Measurements from ENCODE around the gene REL. TPM values are rescaled to one million over a fixed set of nuclear protein-coding genes. Genes with fewer than 3 reads are reported as not detected.
A peak's percentile ranks its signal among the peaks of the same experiment; 100 is the strongest.
"Not testable (repeated sequence)": the region's sequence is repeated elsewhere in the genome, so short reads cannot be mapped to it uniquely, and the experiment has no call there.

Gene REL
- total RNA-seq, 1 donor from 2014 or later = 123 TPM

DNA sequence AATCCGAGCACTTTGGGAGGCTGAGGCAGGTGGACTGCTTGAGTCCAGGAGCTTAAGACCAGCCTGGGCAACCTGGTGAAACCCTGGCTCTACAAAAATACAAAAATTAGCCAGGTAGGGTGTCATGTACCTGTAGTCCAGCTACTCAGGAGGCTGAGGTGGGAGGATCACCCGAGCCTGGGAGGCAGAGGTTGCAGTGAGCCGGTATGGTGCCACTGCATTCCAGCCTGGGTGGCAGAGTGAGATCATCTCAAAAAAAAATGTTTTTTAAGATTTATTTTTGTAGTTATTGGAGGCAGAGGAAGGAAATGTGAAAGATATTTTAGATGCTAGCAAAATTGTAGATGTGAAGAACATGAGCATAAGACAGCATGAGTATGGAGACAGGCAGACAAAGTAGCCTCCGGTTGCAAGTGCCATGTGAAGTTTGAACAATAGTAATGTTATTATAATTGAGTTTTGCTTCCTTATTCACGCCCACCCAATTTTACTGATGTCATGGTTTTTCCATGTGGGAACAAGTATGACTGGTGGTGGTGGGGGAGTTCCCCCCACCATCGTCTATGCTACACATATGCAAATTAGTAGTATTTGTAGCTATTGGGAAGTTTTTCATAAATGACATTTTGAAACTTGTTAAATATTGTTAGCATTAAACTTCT is 18.0 kb downstream of the REL start:
- Mint-ChIP-seq H3K4me3 (ENCODE audit: low read depth) (peak overlapping the region; percentile 54), H3K27me3 (ENCODE audit: low read depth) (no peaks in the 10 kb centered on the region), H3K27ac (peak overlapping the region; percentile 94), H3K9me3 (no peaks in the 10 kb centered on the region), H3K4me1 (ENCODE audit: low read depth) (peaks cover 38% of the 10 kb centered on the region), H3K36me3 (ENCODE audit: low read depth) (peaks cover 80% of the 10 kb centered on the region)
- intact Hi-C loops (cut with micrococcal nuclease) = loop anchor here (1.0 to 5.0 kb wide), 6 partner anchors 8 to 105 kb away; no protein-coding TSS in a partner anchor
- no peak for DNase-seq (ENCODE audit: low spot score)

- Mint-ChIP-seq H3K4me3 (ENCODE audit: low read depth) (peak overlapping the region; percentile 54), H3K4me1 (ENCODE audit: low read depth) (peaks cover 36% of the 10 kb centered on the region), H3K27ac (peak overlapping the region; percentile 94), H3K27me3 (ENCODE audit: low read depth) (no peaks in the 10 kb centered on the region), H3K36me3 (ENCODE audit: low read depth) (peaks cover 79% of the 10 kb centered on the region), H3K9me3 (no peaks in the 10 kb centered on the region)
- intact Hi-C loops (cut with micrococcal nuclease) = loop anchor here (1.0 to 5.0 kb wide), 6 partner anchors 9 to 106 kb away; no protein-coding TSS in a partner anchor
- no peak for DNase-seq (ENCODE audit: low spot score)
These were observed 18.5 kb downstream of the REL start for GRCh38 chr2:60899892-60900249.

DNA sequence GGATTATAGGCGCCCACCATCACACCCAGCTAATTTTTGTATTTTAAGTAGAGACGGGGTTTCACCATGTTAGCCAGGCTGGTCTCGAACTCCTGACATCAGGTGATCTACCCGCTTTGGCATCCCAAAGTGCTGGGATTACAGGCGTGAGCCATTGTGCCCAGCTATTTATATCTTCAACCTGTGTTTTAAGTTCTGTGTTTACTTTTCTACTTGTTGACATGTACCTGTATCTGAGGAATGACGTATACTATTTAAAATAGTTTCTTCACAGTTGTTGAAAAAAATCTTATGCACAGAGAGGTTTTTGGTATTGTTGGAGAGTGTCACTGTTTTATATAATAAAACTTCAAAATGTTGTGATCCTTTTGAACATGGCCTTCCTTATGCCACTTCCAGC is 19.9 kb downstream of the REL start:
- Mint-ChIP-seq H3K4me1 (ENCODE audit: low read depth) (peaks cover 43% of the 10 kb centered on the region), H3K27ac (peak overlapping the region; percentile 28)

DNA sequence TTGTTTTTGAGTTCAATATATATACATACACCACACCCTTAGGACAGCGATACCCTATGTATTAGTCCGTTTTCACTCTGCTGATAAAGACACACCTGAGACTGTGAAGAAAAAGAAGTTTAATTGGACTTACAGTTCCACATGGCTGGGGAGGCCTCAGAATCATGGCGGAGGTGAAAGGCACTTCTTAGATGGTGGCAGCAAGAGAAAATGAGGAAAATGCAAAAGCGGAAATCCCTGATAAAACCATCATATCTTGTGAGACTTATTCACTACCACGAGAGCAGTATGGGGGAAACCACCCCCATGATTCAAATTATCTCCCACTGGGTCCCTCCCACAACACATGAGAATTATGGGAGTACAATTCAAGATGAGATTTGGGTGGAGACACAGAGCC is 24.5 kb downstream of the REL start:
- H3K4me3 Mint-ChIP-seq (ENCODE audit: low read depth); H3K27me3 Mint-ChIP-seq (ENCODE audit: low read depth); DNase-seq (ENCODE audit: low spot score); intact Hi-C loops (cut with micrococcal nuclease); H3K9me3 Mint-ChIP-seq: not testable (repeated sequence)
- peaks cover 76% of the 10 kb centered on the region for H3K36me3 Mint-ChIP-seq (ENCODE audit: low read depth)
- H3K4me1 Mint-ChIP-seq (ENCODE audit: low read depth) = peaks cover 16% of the 10 kb centered on the region
- peak overlapping the region; percentile 30 for H3K27ac Mint-ChIP-seq

More for the DNA sequence above, 19.9 kb downstream of the REL start:
- intact Hi-C loops (cut with micrococcal nuclease); DNase-seq (ENCODE audit: low spot score); H3K9me3 Mint-ChIP-seq; H3K4me3 Mint-ChIP-seq (ENCODE audit: low read depth); H3K27me3 Mint-ChIP-seq (ENCODE audit: low read depth): not testable (repeated sequence)
- peaks cover 86% of the 10 kb centered on the region for H3K36me3 Mint-ChIP-seq (ENCODE audit: low read depth)

GRCh38 chr2:60906395-60906794 is 25.0 kb downstream of the REL start:
- H3K36me3 Mint-ChIP-seq (ENCODE audit: low read depth) = peaks cover 75% of the 10 kb centered on the region
- intact Hi-C loops (cut with micrococcal nuclease) = no loop called here
- H3K27ac Mint-ChIP-seq = peak overlapping the region; percentile 30

GRCh38 chr2:60907329-60907728 is 26.0 kb downstream of the REL start:
- H3K36me3 Mint-ChIP-seq (ENCODE audit: low read depth) = peaks cover 69% of the 10 kb centered on the region
- H3K27ac Mint-ChIP-seq = no peak overlapping the region
- H3K4me3 Mint-ChIP-seq (ENCODE audit: low read depth) = no peak overlapping the region
- no peaks in the 10 kb centered on the region for H3K9me3 Mint-ChIP-seq
- intact Hi-C loops (cut with micrococcal nuclease) = no loop called here
- DNase-seq (ENCODE audit: low spot score) = no peak
- H3K4me1 Mint-ChIP-seq (ENCODE audit: low read depth) = peaks cover 13% of the 10 kb centered on the region
- no peaks in the 10 kb centered on the region for H3K27me3 Mint-ChIP-seq (ENCODE audit: low read depth)

More at GRCh38 chr2:60906395-60906794, 25.0 kb downstream of the REL start:
- Mint-ChIP-seq H3K9me3 (no peaks in the 10 kb centered on the region), H3K4me1 (ENCODE audit: low read depth) (peaks cover 13% of the 10 kb centered on the region), H3K4me3 (ENCODE audit: low read depth) (no peak overlapping the region), H3K27me3 (ENCODE audit: low read depth) (no peaks in the 10 kb centered on the region)
- DNase-seq (ENCODE audit: low spot score) = no peak

DNA sequence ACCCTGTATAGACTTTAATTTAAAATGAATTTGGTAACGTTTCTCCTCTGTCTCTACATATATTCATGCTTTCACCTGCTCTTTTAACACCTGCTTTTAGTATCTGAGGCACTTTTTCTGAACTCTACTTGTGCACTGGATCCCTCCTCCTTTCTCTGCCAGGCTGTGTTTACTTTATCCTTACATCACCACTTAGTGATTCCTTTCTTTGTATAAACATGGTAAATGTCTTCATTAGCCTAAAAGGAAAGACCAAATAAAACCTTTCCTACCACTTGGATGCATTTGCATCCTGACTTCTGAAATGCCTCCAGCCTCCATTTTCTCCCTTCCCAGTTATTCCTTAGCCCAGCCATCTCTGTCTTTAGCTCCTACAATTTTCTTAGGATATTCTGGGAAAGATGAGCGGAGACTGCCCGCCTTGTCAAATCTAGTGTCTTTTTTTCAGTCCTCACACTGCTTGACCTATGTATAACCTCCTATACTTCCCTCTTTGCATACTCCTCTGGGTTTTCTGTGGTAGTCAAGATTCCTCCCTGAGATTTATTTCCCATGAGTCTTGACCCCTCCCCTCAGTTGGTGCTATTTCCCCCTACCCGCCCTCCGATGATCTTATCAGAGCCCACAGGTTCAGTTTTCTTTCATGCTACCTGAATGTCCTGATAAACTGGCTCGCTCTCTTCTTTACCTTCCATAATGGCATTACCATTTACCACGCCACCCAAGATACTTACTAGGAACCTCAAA is 44.8 kb downstream of the REL start:
- peaks cover 68% of the 10 kb centered on the region for H3K36me3 Mint-ChIP-seq (ENCODE audit: low read depth)
- no peak overlapping the region for H3K4me3 Mint-ChIP-seq (ENCODE audit: low read depth)
- intact Hi-C loops (cut with micrococcal nuclease) = no loop called here
- no peak for DNase-seq (ENCODE audit: low spot score)
- H3K27me3 Mint-ChIP-seq (ENCODE audit: low read depth) = no peaks in the 10 kb centered on the region
- no peaks in the 10 kb centered on the region for H3K9me3 Mint-ChIP-seq
- H3K27ac Mint-ChIP-seq = peak overlapping the region; percentile 29
- peaks cover 14% of the 10 kb centered on the region for H3K4me1 Mint-ChIP-seq (ENCODE audit: low read depth)

DNA sequence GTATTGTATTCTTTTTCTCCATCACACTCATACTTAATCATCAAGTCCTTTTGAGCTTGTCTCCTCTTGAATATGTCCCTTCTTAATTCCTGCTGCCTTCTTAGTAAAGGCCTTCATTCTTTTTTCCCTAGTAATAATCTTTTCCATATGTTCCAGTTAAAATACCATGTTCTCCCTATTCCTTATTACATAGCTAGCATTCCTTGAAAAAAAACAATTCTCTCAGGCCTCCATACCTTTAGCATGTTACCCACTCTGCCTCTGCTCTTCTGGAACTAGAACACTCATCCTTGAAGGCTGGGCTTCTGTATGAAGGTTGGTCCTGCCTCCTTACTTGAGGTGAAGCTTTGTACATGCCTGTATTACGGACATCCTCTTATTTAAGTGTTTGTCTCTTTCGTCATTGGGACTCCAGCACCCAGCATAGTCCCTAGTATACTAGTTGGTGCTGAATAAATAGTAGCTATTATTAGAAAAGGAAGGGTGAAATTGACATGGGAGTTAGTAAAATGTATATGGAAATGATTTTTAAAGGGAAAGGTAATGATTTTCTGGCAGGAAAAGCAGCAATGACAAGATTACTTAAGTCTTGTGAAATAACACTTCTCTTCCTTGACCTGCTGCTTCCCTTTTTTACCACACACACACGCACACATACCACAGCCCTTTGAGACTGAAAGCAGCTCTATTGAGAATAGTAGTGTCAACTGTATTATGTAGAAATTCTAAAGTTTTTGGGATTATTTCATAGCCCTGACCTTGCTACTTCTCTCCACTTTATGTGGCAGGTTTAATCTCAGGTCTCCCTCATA is 45.6 kb downstream of the REL start:
- H3K4me1 Mint-ChIP-seq (ENCODE audit: low read depth) = peaks cover 14% of the 10 kb centered on the region
- DNase-seq (ENCODE audit: low spot score) = no peak
- peaks cover 69% of the 10 kb centered on the region for H3K36me3 Mint-ChIP-seq (ENCODE audit: low read depth)
- H3K27ac Mint-ChIP-seq = peak overlapping the region; percentile 29
- H3K4me3 Mint-ChIP-seq (ENCODE audit: low read depth) = no peak overlapping the region
- no peaks in the 10 kb centered on the region for H3K27me3 Mint-ChIP-seq (ENCODE audit: low read depth)
- intact Hi-C loops (cut with micrococcal nuclease) = no loop called here
- no peaks in the 10 kb centered on the region for H3K9me3 Mint-ChIP-seq

DNA sequence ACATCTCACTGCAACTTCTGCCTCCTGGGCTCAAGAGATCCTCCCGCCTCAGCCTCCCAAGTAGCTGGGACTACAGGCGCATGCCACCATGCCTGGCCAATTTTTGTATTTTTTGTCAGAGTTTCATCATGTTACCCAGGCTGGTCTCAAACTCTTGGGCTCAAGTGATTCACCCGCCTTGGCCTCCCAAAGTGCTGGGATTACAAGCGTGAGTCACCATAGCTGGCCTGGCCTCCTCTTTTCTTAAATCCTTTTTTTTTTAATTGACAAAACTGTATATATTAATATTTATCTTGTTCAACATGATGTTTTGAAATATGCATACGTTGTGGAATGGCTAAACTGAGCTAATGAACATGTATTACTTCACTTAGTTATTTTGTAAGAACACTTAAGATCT is 50.7 kb downstream of the REL start:
- H3K27me3 Mint-ChIP-seq (ENCODE audit: low read depth); intact Hi-C loops (cut with micrococcal nuclease); DNase-seq (ENCODE audit: low spot score); H3K4me3 Mint-ChIP-seq (ENCODE audit: low read depth); H3K27ac Mint-ChIP-seq; H3K9me3 Mint-ChIP-seq: not testable (repeated sequence)
- Mint-ChIP-seq H3K36me3 (ENCODE audit: low read depth) (peaks cover 70% of the 10 kb centered on the region), H3K4me1 (ENCODE audit: low read depth) (peaks cover 10% of the 10 kb centered on the region)

GRCh38 chr2:60932954-60933353 is 51.6 kb downstream of the REL start:
- Mint-ChIP-seq H3K4me1 (ENCODE audit: low read depth) (peaks cover 13% of the 10 kb centered on the region), H3K4me3 (ENCODE audit: low read depth) (no peak overlapping the region), H3K36me3 (ENCODE audit: low read depth) (peaks cover 70% of the 10 kb centered on the region), H3K27ac (no peak overlapping the region), H3K27me3 (ENCODE audit: low read depth) (no peaks in the 10 kb centered on the region), H3K9me3 (no peaks in the 10 kb centered on the region)
- intact Hi-C loops (cut with micrococcal nuclease) = no loop called here
- DNase-seq (ENCODE audit: low spot score) = no peak

DNA sequence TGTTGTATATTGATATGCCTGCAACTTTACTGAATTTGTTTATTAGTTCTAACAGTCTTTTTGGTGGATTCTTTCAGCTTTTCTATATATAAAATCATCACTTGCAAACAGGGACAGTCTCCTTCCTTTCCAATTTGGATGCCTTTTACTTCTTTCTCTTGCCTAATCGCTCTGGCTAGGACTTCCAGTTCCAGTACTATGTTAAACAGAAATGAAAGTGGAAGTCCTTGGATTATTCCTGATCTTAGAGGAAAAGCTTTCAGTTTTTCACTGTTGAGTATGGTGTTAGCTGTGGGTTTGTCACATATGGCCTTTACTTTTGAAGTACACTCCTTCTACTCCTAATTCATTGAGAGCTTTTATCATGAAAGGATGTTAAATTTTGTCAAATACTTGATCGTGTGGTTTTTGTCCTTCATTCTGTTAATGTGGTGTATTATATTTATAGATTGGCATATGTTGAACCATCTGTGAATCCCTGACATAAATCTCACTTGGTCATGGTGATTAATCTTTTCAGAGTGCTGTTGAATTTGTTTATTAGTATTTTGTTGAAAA is 52.9 kb downstream of the REL start:
- Mint-ChIP-seq H3K36me3 (ENCODE audit: low read depth) (peaks cover 80% of the 10 kb centered on the region), H3K9me3 (no peaks in the 10 kb centered on the region), H3K27ac (no peak overlapping the region), H3K4me3 (ENCODE audit: low read depth) (no peak overlapping the region), H3K27me3 (ENCODE audit: low read depth) (no peaks in the 10 kb centered on the region), H3K4me1 (ENCODE audit: low read depth) (peaks cover 17% of the 10 kb centered on the region)
- no peak for DNase-seq (ENCODE audit: low spot score)
- intact Hi-C loops (cut with micrococcal nuclease) = no loop called here

DNA sequence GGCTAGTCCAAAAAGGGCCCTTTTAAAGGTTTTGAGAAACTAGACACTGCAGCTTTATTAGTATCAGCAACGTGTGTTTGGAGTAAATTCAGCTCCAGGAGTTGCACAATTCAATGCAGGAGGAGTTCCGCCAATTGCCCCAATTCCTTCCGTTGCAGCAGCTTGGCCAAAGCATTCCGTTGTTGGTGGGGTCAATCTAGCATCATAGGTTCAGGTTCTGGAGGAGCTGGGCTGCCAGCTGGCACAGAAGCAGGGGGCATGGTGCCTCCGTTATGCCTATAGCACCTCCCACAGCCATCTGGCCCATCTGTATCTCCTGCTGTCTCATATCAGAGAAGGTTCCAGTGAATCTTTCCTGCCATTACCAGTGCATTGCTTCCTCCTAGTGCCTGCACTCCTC is 55.4 kb downstream of the REL start:
- no peaks in the 10 kb centered on the region for H3K27me3 Mint-ChIP-seq (ENCODE audit: low read depth)
- H3K4me1 Mint-ChIP-seq (ENCODE audit: low read depth) = peaks cover 21% of the 10 kb centered on the region
- peaks cover 79% of the 10 kb centered on the region for H3K36me3 Mint-ChIP-seq (ENCODE audit: low read depth)
- no peaks in the 10 kb centered on the region for H3K9me3 Mint-ChIP-seq
- DNase-seq (ENCODE audit: low spot score) = no peak
- no peak overlapping the region for H3K4me3 Mint-ChIP-seq (ENCODE audit: low read depth)
- intact Hi-C loops (cut with micrococcal nuclease) = no loop called here
- no peak overlapping the region for H3K27ac Mint-ChIP-seq
